Ovary (tissue), 3 donors: ENCODE results near the gene ANO1.

Source experiments
- EP300 ChIP-seq: sonication (generic); formaldehyde crosslinking; IDR thresholded peaks from one replicate; pipeline ENCODE4 v1.6.1; 2017; ENCODE audit warnings: antibody characterized with exemption
- POLR2A ChIP-seq: fragments of 450-650 bp; IDR thresholded peaks from one replicate; pipeline ENCODE4 v1.6.1; 2017; ENCODE audit warnings: antibody characterized with exemption, mild to moderate bottlenecking, moderate library complexity
- TF ChIP-seq, protein P1 (sequence below), 3 donors: fragments of 450-650 bp in 2 of 3; fragments of 200-600 bp in 1 of 3; IDR thresholded peaks; one replicate each; pipeline versions ENCODE4 v1.5.1 to v1.8.0; 2016 to 2022; ENCODE audit warnings: antibody characterized with exemption in 3 of 3, mild to moderate bottlenecking in 1 of 3
- donor health status: DM: no; HTN: no; CAD: no.

DNA sequence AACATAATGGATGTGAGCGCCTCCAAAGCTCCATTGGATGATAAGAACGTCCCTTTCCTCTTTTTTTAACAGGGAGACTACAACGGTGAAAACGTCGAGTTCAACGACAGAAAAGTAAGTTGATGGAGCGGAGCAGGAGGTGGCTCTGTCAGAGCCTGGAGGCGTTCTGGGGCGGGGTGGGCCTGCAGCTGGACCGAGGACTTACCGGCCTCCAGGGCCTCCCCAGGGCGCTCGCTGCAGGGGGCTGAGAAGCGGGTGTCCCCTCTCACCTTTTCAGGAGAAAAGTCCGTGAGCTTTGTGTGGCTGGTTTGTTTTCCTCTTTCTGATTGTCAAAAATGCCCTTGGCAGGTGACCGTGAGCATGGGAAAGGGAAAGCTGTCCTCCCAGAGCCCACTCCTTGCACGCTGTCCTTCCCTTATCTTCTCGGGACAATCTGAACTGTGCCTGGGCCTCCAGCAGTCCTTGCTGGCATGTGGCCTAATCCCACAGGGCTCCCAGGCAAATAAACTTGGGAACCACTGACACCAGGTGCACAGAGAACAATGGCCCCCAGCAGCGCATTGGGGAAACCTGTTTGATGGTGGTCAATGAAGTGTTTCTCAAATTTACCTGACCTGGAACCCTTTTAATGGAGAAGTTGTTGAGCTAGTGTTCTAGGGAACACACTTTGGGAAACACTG is 38.4 kb downstream of the ANO1 start:
- TF ChIP-seq, protein P1, sequence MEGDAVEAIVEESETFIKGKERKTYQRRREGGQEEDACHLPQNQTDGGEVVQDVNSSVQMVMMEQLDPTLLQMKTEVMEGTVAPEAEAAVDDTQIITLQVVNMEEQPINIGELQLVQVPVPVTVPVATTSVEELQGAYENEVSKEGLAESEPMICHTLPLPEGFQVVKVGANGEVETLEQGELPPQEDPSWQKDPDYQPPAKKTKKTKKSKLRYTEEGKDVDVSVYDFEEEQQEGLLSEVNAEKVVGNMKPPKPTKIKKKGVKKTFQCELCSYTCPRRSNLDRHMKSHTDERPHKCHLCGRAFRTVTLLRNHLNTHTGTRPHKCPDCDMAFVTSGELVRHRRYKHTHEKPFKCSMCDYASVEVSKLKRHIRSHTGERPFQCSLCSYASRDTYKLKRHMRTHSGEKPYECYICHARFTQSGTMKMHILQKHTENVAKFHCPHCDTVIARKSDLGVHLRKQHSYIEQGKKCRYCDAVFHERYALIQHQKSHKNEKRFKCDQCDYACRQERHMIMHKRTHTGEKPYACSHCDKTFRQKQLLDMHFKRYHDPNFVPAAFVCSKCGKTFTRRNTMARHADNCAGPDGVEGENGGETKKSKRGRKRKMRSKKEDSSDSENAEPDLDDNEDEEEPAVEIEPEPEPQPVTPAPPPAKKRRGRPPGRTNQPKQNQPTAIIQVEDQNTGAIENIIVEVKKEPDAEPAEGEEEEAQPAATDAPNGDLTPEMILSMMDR (IDR thresholded peaks at IDR 0.05) = no peak
- TF ChIP-seq POLR2A = no peak
- TF ChIP-seq EP300 = no peak
